ENCODE measurements around the gene TMEM82. TPM values are rescaled to one million over a fixed set of nuclear protein-coding genes. Genes with fewer than 3 reads are reported as not detected.

The TMEM82 gene
- total RNA-seq, 2 donors from 2014 or later, result not detected

DNA sequence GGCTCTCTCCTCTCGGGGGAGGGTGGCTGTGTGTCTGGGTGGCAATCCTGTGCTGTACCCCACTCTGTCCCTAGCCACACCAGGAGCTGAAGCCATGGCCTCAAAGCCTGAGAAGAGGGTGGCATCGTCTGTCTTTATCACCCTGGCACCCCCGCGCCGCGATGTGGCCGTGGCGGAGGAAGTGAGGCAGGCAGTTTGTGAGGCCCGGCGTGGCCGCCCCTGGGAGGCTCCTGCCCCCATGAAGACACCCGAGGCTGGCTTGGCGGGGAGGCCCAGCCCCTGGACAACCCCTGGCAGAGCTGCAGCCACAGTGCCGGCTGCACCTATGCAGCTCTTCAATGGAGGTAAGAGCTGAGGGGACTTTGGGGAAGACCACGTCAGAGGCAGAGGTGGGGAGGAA, 22.6 kb downstream of the TMEM82 start:
- ATAC-seq (replicated peaks), result no peak
- Mint-ChIP-seq H3K27ac (no peak overlapping the region), H3K4me3 (no peak overlapping the region), H3K27me3 (peaks cover 18% of the 10 kb centered on the region), H3K4me1 (no peaks in the 10 kb centered on the region), H3K36me3 (ENCODE audit: low read depth) (no peaks in the 10 kb centered on the region), H3K9me3 (no peaks in the 10 kb centered on the region)

- no peak for ATAC-seq (replicated peaks)
- no peaks in the 10 kb centered on the region for H3K4me1 Mint-ChIP-seq
- no peaks in the 10 kb centered on the region for H3K9me3 Mint-ChIP-seq
- H3K27ac Mint-ChIP-seq, result no peak overlapping the region
- H3K36me3 Mint-ChIP-seq (ENCODE audit: low read depth), result no peaks in the 10 kb centered on the region
- H3K27me3 Mint-ChIP-seq, result peaks cover 19% of the 10 kb centered on the region
- no peak overlapping the region for H3K4me3 Mint-ChIP-seq
Observed at GRCh38 chr1:15765495-15766194, 23.3 kb downstream of the TMEM82 start.

- no peak for ATAC-seq (replicated peaks)
- peaks cover 18% of the 10 kb centered on the region for H3K27me3 Mint-ChIP-seq
- no peaks in the 10 kb centered on the region for H3K9me3 Mint-ChIP-seq
- H3K36me3 Mint-ChIP-seq (ENCODE audit: low read depth), result no peaks in the 10 kb centered on the region
- no peak overlapping the region for H3K27ac Mint-ChIP-seq
- H3K4me3 Mint-ChIP-seq, result no peak overlapping the region
- H3K4me1 Mint-ChIP-seq, result no peaks in the 10 kb centered on the region
Observed at GRCh38 chr1:15767941-15768340, 25.6 kb downstream of the TMEM82 start.

DNA sequence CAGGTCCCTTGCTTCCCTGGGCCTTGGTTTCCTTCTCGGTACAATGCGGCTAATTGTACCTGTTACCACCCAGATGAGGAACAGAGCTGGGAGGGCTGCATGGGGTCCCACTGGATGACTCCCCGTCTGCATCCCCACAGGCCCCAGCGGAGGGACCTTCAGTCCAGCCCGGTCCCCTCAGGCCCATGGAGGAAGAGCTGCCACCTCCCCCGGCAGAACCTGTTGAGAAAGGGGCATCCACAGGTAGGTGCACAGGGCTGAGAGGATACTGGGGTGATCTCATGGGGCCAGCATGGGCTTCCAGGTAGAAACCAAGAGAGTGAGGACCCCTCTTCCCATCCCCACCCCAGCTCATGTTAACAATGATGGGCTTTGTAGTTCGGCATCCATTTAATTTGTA, 26.1 kb downstream of the TMEM82 start:
- Mint-ChIP-seq H3K4me1 (no peaks in the 10 kb centered on the region), H3K27me3 (peaks cover 18% of the 10 kb centered on the region), H3K36me3 (ENCODE audit: low read depth) (no peaks in the 10 kb centered on the region), H3K9me3 (no peaks in the 10 kb centered on the region), H3K27ac (no peak overlapping the region), H3K4me3 (no peak overlapping the region)
- ATAC-seq (replicated peaks), result no peak

DNA sequence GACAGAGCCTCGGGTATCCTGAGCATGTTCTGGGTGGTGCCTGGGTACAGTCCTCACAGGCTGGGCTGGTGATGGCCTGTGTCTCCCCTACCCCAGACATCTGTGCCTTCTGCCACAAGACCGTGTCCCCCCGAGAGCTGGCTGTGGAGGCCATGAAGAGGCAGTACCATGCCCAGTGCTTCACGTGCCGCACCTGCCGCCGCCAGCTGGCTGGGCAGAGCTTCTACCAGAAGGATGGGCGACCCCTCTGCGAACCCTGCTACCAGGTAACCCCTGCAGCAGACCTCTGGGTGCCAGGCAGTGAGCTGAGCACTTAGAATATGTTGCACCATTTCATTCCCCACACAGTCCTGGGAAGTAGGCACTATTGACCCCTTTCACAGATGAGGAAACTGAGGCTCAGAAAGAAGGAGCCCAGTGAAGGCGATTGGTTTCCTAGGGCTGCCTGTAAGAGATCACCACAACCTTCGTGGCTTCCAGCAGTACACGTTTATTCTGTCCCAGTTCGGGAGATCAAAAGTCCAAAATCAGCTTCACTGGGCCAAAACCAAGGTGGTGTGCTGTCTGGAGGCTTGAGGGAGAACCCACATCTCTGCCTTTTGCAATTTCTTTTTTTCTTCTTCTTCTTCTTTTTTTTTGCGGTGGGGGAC, 28.1 kb downstream of the TMEM82 start:
- H3K27me3 Mint-ChIP-seq, result peaks cover 12% of the 10 kb centered on the region
- H3K4me1 Mint-ChIP-seq, result no peaks in the 10 kb centered on the region
- no peaks in the 10 kb centered on the region for H3K9me3 Mint-ChIP-seq
- H3K27ac Mint-ChIP-seq, result no peak overlapping the region
- no peak overlapping the region for H3K4me3 Mint-ChIP-seq
- H3K36me3 Mint-ChIP-seq (ENCODE audit: low read depth), result no peaks in the 10 kb centered on the region
- no peak for ATAC-seq (replicated peaks)

GRCh38 chr1:15771836-15772515, 29.7 kb downstream of the TMEM82 start:
- H3K36me3 Mint-ChIP-seq (ENCODE audit: low read depth), result no peaks in the 10 kb centered on the region
- H3K4me3 Mint-ChIP-seq, result no peak overlapping the region
- ATAC-seq (replicated peaks), result no peak
- no peaks in the 10 kb centered on the region for H3K4me1 Mint-ChIP-seq
- peaks cover 12% of the 10 kb centered on the region for H3K27me3 Mint-ChIP-seq
- H3K27ac Mint-ChIP-seq, result no peak overlapping the region
- H3K9me3 Mint-ChIP-seq, result no peaks in the 10 kb centered on the region

- Mint-ChIP-seq H3K4me3 (no peak overlapping the region), H3K9me3 (no peaks in the 10 kb centered on the region), H3K27ac (no peak overlapping the region), H3K4me1 (no peaks in the 10 kb centered on the region), H3K36me3 (ENCODE audit: low read depth) (no peaks in the 10 kb centered on the region), H3K27me3 (peaks cover 9% of the 10 kb centered on the region)
- no peak for ATAC-seq (replicated peaks)
Observed at GRCh38 chr1:15775706-15776105, 33.4 kb downstream of the TMEM82 start.

DNA sequence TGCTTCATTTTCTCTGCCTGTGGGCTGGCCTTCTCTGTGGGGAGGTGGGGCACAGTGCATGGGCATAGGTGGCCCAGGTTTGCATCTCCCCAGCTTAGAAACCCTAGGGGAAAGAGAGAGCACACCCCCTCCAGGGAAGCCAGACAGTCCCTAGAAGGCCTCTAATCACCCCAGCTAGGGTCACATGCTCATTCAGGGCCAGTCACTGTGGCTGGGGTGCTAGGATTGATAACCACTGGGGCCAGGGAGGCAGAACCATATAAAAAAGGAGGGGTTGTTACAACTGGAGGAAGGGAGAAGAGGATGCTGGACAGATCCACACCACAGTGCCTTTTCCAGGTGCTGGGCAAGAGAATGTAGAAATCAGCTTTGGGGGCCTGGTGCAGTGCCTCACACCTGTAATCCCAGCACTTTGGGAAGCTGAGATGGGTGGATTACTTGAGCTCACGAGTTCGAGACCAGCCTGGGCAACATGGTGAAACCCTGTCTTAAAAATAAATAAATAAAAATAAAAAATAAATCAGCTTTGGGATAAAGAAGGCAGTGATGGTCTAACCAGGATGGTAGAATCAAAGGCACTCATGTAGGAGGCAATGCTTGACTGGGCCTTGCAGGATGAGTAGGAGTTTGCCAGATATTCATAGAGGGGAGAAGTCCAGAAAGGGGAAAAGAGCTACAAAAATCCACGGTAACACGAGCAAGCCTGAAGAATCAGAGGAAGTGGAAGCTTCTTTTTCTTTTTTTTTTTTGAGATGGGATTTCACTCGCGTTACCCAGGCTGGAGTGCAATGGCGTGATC, 35.8 kb downstream of the TMEM82 start:
- ATAC-seq (replicated peaks), result no peak
- Mint-ChIP-seq H3K27ac (no peak overlapping the region), H3K27me3 (no peaks in the 10 kb centered on the region), H3K9me3 (no peaks in the 10 kb centered on the region), H3K4me1 (no peaks in the 10 kb centered on the region), H3K4me3 (no peak overlapping the region), H3K36me3 (ENCODE audit: low read depth) (no peaks in the 10 kb centered on the region)

- Mint-ChIP-seq H3K27me3 (peaks cover 11% of the 10 kb centered on the region), H3K36me3 (ENCODE audit: low read depth) (no peaks in the 10 kb centered on the region), H3K9me3 (no peaks in the 10 kb centered on the region), H3K4me1 (no peaks in the 10 kb centered on the region), H3K27ac (no peak overlapping the region), H3K4me3 (no peak overlapping the region)
- no peak for ATAC-seq (replicated peaks)
Observed at GRCh38 chr1:15785683-15786082, 43.4 kb downstream of the TMEM82 start.

DNA sequence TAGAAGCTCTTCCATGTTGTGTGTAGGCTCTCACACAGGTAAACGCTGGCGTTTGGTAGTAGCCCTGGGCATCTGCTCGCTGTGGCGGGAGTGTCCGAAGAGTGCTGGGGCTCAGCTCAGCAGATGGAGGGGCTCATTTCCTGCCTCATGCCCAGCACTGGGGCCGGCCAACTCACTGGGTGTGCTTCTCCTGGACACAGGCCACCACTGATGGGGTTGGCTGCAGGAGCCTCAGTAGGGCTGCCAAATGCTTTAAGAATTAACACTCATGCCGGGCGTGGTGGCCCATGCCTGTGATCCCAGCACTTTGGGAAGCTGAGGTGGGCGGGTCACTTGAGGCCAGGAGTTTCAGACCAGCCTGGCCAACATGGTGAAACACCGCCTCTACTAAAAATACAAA, 44.3 kb downstream of the TMEM82 start:
- H3K4me3 Mint-ChIP-seq, result no peak overlapping the region
- H3K27ac Mint-ChIP-seq, result no peak overlapping the region
- ATAC-seq (replicated peaks), result no peak
- no peaks in the 10 kb centered on the region for H3K4me1 Mint-ChIP-seq
- H3K27me3 Mint-ChIP-seq, result peaks cover 14% of the 10 kb centered on the region
- H3K36me3 Mint-ChIP-seq (ENCODE audit: low read depth), result no peaks in the 10 kb centered on the region
- H3K9me3 Mint-ChIP-seq, result no peaks in the 10 kb centered on the region

DNA sequence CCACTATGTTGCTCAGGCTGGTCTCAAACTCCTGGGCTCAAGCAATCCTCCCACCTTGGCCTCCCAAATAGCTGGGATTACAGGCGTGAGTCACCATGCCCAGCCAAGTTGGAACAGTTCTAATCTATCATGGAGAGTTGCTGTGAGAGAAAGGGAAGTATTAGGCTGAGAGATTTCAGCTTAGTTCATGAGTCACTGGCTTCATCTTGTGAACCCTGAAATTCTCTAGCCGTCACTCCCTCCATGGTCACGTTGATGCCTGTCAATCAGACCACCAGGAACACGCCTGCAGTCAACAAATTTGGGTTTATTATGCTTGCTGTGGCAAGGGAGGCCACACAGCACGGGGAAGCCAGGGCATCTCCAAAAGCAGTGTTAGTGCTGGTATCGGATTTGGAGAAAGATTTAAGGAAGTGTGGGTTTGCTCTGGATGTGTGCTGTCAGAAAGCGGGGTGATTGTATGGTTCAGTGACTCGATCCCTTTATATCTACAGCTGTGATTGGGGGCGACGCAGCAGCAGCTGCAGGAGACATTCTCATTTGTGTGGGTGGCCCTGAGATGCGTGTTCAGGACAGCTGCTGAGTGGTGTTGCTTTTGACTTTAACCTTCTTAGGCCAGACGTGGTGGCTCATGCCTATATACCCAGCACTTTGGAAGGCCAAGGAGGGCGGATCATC, 46.5 kb downstream of the TMEM82 start:
- ATAC-seq (replicated peaks), result no peak
- no peaks in the 10 kb centered on the region for H3K36me3 Mint-ChIP-seq (ENCODE audit: low read depth)
- peaks cover 17% of the 10 kb centered on the region for H3K27me3 Mint-ChIP-seq
- H3K9me3 Mint-ChIP-seq, result no peaks in the 10 kb centered on the region
- H3K4me1 Mint-ChIP-seq, result peaks cover 5% of the 10 kb centered on the region
- no peak overlapping the region for H3K27ac Mint-ChIP-seq
- H3K4me3 Mint-ChIP-seq, result no peak overlapping the region

DNA sequence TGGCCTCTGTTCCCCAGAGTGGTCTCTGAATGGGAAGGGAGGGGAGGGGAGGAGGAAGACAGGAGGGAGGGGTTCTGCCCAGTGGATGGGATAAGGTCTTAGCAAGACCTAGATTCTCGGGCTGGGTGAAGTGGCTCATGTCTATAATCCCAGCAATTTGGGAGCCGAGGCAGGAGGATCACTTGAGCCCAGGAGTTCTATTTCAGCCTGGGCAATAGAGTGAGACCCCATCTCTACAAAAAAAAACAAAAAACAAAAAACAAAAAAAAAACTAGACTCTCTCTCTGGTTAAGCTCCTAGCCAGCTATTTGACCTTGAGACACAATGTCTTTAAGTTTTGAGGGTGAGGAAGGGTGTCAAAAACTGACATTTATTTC, 53.8 kb downstream of the TMEM82 start:
- Mint-ChIP-seq H3K36me3 (ENCODE audit: low read depth) (no peaks in the 10 kb centered on the region), H3K27ac (no peak overlapping the region), H3K9me3 (no peaks in the 10 kb centered on the region), H3K4me1 (peaks cover 5% of the 10 kb centered on the region), H3K27me3 (peaks cover 6% of the 10 kb centered on the region), H3K4me3 (no peak overlapping the region)
- no peak for ATAC-seq (replicated peaks)

Data from activated T-helper 17 cell treated with anti-CD3 and anti-CD28 coated beads, Interleukin-2, amount 50 U/mL, for 72 hours (primary cell).